Liver (tissue), 9 donors: ENCODE data around the gene KIF26B. TPM values are rescaled to one million over a fixed set of nuclear protein-coding genes. Genes with fewer than 3 reads are reported as not detected.

Experiments
- DNase-seq: peaks from one replicate; pipeline ENCODE4 v3.0.0-alpha.2; 2017; ENCODE audit warnings: low spot score
- H3K27ac ChIP-seq, 2 donors: one replicate each; pipeline ENCODE4 v1.7.0; 2013; ENCODE audit warnings: inconsistent platforms in 2 of 2, low read length in 2 of 2, control low read depth in 1 of 2, low read depth in 1 of 2, mild to moderate bottlenecking in 1 of 2
- H3K27me3 ChIP-seq, 4 donors: one replicate each; pipeline versions ENCODE4 v1.6.1 to v1.7.0; 2013; ENCODE audit warnings: low read length in 3 of 4, inconsistent platforms in 1 of 4, mild to moderate bottlenecking in 1 of 4, moderate library complexity in 1 of 4; ENCODE audit not compliant: control insufficient read depth in 4 of 4, insufficient read depth in 4 of 4
- H3K36me3 ChIP-seq, 4 donors: one replicate each; pipeline versions ENCODE4 v1.6.1 to v1.7.0; 2013; ENCODE audit warnings: low read length in 3 of 4, mild to moderate bottlenecking in 3 of 4, low read depth in 1 of 4, moderate library complexity in 1 of 4; ENCODE audit not compliant: control insufficient read depth in 4 of 4, insufficient read depth in 3 of 4
- H3K4me1 ChIP-seq, 4 donors: one replicate each; pipeline versions ENCODE4 v1.6.1 to v1.7.0; 2013; ENCODE audit warnings: low read length in 3 of 4, mild to moderate bottlenecking in 3 of 4, moderate library complexity in 1 of 4; ENCODE audit not compliant: control insufficient read depth in 4 of 4, insufficient read depth in 4 of 4
- H3K4me3 ChIP-seq, 3 donors: one replicate each; pipeline versions ENCODE4 v1.6.1 to v1.7.0; 2013; ENCODE audit warnings: low read length in 3 of 3, control low read depth in 1 of 3, low read depth in 1 of 3, mild to moderate bottlenecking in 1 of 3
- H3K9ac ChIP-seq, 2 donors: one replicate each; pipeline ENCODE4 v1.7.0; 2013; ENCODE audit warnings: low read length in 2 of 2, mild to moderate bottlenecking in 2 of 2, moderate library complexity in 2 of 2, control low read depth in 1 of 2, low read depth in 1 of 2
- H3K9me3 ChIP-seq, 4 donors: one replicate each; pipeline versions ENCODE4 v1.6.1 to v1.7.0; 2013; ENCODE audit warnings: low read length in 3 of 4; ENCODE audit not compliant: control insufficient read depth in 4 of 4
- EGR1 ChIP-seq, 2 donors: IDR thresholded peaks; 2 replicates each; pipeline ENCODE4 v1.6.1; 2016 to 2018; ENCODE audit warnings: antibody characterized with exemption in 2 of 2, low read depth in 2 of 2
- FOXA1 ChIP-seq: IDR thresholded peaks from 2 replicates; pipeline ENCODE4 v1.6.1; 2016; ENCODE audit warnings: antibody characterized with exemption
- FOXA2 ChIP-seq: IDR thresholded peaks from 2 replicates; pipeline ENCODE4 v1.6.1; 2016; ENCODE audit warnings: antibody characterized with exemption
- GABPA ChIP-seq, 2 donors: IDR thresholded peaks in 1 of 2; conservative IDR thresholded peaks in 1 of 2; 2 replicates each; pipeline ENCODE4 v1.6.1; 2016; ENCODE audit warnings: antibody characterized with exemption in 2 of 2, mild to moderate bottlenecking in 1 of 2, moderate library complexity in 1 of 2
- HNF4A ChIP-seq, 2 donors: conservative IDR thresholded peaks; 2 replicates each; pipeline ENCODE4 v1.6.1; 2016; ENCODE audit warnings: antibody characterized with exemption in 2 of 2, mild to moderate bottlenecking in 2 of 2
- JUND ChIP-seq, 2 donors: IDR thresholded peaks; 2 replicates each; pipeline ENCODE4 v1.6.1; 2016; ENCODE audit warnings: antibody characterized with exemption in 2 of 2
- NR2F2 ChIP-seq: IDR thresholded peaks from 2 replicates; pipeline ENCODE4 v1.6.1; 2016; ENCODE audit warnings: antibody characterized with exemption
- RAD21 ChIP-seq, 2 donors: IDR thresholded peaks; 2 replicates each; pipeline ENCODE4 v1.6.1; 2016; ENCODE audit warnings: antibody characterized with exemption in 2 of 2, mild to moderate bottlenecking in 2 of 2
- REST ChIP-seq: IDR thresholded peaks from 2 replicates; pipeline ENCODE4 v1.6.1; 2016; ENCODE audit warnings: antibody characterized with exemption, mild to moderate bottlenecking
- RXRA ChIP-seq, 2 donors: IDR thresholded peaks; 2 replicates each; pipeline ENCODE4 v1.6.1; 2017 to 2018; ENCODE audit warnings: antibody characterized with exemption in 2 of 2, mild to moderate bottlenecking in 1 of 2
- SP1 ChIP-seq: IDR thresholded peaks from 2 replicates; pipeline ENCODE4 v1.6.1; 2018; ENCODE audit warnings: antibody characterized with exemption, mild to moderate bottlenecking
- TAF1 ChIP-seq: conservative IDR thresholded peaks from 2 replicates; pipeline ENCODE4 v1.6.1; 2016; ENCODE audit warnings: antibody characterized with exemption, mild to moderate bottlenecking
- YY1 ChIP-seq: IDR thresholded peaks from 2 replicates; pipeline ENCODE4 v1.6.1; 2016; ENCODE audit warnings: antibody characterized with exemption, mild to moderate bottlenecking
- WGBS: extraction: QIAGEN DNeasy Blood & Tissue Kit; methylation state at CpG from one replicate; pipeline ENCODE4 v1.1.7; 2013; 5-methylcytosine and 5-hydroxymethylcytosine counted together
- polyA plus RNA-seq, 2 donors: library from polyadenylated mRNA; stranded (reverse) in 1 of 2; unstranded in 1 of 2; fragments of 200-250 nt in 1 of 2; fragments of >200 nt in 1 of 2; fragmentation: Nextera tagmentation in 1 of 2; extraction: Ambion mirVana in 1 of 2; gene quantifications; one replicate each; pipeline versions ENCODE4 v1.2.1 to v1.2.3, GENCODE V29; 2013 to 2015
- total RNA-seq, 2 donors: library from RNA; depleted of rRNA; stranded (reverse); fragments of >200 nt; gene quantifications; one replicate each; pipeline ENCODE4 v1.2.3, GENCODE V29; 2014
- TF ChIP-seq, protein P1 (sequence below): IDR thresholded peaks from 2 replicates; pipeline ENCODE4 v1.6.1; 2016; ENCODE audit warnings: antibody characterized with exemption
- TF ChIP-seq, protein P2 (sequence below): IDR thresholded peaks from 2 replicates; pipeline ENCODE4 v1.6.1; 2016; ENCODE audit warnings: antibody characterized with exemption
- TF ChIP-seq, protein P3 (sequence below): fragments of 150-350 bp; IDR thresholded peaks from 2 replicates; pipeline ENCODE4 v1.5.1; 2017; ENCODE audit warnings: improper control_type of control experiment, low read depth, low read length; ENCODE audit not compliant: missing input control
- TF ChIP-seq, protein P4 (sequence below): IDR thresholded peaks from 2 replicates; pipeline ENCODE4 v1.6.1; 2016; ENCODE audit warnings: antibody characterized with exemption
- donor health status: healthy.
- donor health status: healthy.
- donor health status: healthy.
- donor health status: healthy.
- donor health status: healthy.

Gene KIF26B
- total and polyA plus RNA-seq, 4 donors: 0.10 to 1.7 (median 0.34) TPM

GRCh38 chr1:245240648-245241165, 85.9 kb downstream of the KIF26B start:
- H3K9ac ChIP-seq: no peak overlapping the region
- no peaks in the 10 kb centered on the region for H3K9me3 ChIP-seq
- H3K4me3 ChIP-seq: no peak overlapping the region
- H3K27ac ChIP-seq: no peak overlapping the region
- DNase-seq: no peak
- H3K4me1 ChIP-seq: no peaks in the 10 kb centered on the region
- no peaks in the 10 kb centered on the region for H3K27me3 ChIP-seq
- WGBS: 81% methylated on average over 6 of the region's 6 CpGs
- TF ChIP-seq FOXA1 (no peak), JUND (IDR thresholded peaks at IDR 0.05) (no peak), REST (no peak), SP1 (no peak), TAF1 (no peak), HNF4A (conservative IDR thresholded peaks at IDR 0.05) (no peak), RXRA (IDR thresholded peaks at IDR 0.05) (no peak), NR2F2 (no peak), YY1 (no peak), FOXA2 (no peak), RAD21 (IDR thresholded peaks at IDR 0.05) (no peak)
- TF ChIP-seq, protein P1, sequence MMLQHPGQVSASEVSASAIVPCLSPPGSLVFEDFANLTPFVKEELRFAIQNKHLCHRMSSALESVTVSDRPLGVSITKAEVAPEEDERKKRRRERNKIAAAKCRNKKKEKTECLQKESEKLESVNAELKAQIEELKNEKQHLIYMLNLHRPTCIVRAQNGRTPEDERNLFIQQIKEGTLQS: no peak
- TF ChIP-seq, protein P2, sequence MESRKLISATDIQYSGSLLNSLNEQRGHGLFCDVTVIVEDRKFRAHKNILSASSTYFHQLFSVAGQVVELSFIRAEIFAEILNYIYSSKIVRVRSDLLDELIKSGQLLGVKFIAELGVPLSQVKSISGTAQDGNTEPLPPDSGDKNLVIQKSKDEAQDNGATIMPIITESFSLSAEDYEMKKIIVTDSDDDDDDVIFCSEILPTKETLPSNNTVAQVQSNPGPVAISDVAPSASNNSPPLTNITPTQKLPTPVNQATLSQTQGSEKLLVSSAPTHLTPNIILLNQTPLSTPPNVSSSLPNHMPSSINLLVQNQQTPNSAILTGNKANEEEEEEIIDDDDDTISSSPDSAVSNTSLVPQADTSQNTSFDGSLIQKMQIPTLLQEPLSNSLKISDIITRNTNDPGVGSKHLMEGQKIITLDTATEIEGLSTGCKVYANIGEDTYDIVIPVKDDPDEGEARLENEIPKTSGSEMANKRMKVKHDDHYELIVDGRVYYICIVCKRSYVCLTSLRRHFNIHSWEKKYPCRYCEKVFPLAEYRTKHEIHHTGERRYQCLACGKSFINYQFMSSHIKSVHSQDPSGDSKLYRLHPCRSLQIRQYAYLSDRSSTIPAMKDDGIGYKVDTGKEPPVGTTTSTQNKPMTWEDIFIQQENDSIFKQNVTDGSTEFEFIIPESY: no peak
- TF ChIP-seq, protein P3, sequence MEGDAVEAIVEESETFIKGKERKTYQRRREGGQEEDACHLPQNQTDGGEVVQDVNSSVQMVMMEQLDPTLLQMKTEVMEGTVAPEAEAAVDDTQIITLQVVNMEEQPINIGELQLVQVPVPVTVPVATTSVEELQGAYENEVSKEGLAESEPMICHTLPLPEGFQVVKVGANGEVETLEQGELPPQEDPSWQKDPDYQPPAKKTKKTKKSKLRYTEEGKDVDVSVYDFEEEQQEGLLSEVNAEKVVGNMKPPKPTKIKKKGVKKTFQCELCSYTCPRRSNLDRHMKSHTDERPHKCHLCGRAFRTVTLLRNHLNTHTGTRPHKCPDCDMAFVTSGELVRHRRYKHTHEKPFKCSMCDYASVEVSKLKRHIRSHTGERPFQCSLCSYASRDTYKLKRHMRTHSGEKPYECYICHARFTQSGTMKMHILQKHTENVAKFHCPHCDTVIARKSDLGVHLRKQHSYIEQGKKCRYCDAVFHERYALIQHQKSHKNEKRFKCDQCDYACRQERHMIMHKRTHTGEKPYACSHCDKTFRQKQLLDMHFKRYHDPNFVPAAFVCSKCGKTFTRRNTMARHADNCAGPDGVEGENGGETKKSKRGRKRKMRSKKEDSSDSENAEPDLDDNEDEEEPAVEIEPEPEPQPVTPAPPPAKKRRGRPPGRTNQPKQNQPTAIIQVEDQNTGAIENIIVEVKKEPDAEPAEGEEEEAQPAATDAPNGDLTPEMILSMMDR: no peak
- TF ChIP-seq, protein P4, sequence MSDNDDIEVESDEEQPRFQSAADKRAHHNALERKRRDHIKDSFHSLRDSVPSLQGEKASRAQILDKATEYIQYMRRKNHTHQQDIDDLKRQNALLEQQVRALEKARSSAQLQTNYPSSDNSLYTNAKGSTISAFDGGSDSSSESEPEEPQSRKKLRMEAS: no peak
- no peaks in the 10 kb centered on the region for H3K36me3 ChIP-seq

DNA sequence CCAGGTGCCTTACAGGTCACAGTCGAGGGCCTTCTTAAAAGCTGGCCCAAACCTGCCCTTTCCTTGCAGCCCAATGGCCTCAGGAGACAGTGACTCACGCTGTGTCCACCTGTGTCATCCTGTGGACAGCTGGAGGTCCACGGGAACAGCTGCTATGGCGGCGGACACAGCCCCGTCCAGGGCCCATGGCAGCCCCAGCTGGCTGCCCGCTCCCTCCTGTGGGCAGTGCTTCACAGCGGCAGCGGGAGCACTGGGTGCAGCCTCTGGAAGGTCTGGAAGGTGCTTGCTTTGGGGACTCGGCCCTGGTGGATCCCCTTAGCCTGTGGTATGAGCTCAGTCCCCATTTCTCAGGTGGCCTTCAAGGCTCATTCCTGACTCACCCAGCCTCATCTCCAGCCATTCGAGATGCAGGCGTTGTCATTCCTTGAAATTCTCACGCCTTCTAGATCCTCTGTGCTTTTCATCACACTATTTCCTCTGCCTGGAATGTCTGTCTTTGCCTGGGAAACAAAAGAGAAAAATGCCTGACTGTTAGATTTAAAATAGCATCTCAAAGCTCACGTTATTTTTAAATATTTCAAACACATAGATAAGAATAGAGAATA, 86.8 kb downstream of the KIF26B start:
- 92% methylated on average over 14 of the region's 14 CpGs for WGBS
- H3K9me3 ChIP-seq: no peaks in the 10 kb centered on the region
- DNase-seq: no peak
- H3K27ac ChIP-seq: no peak overlapping the region
- H3K4me3 ChIP-seq: no peak overlapping the region
- H3K9ac ChIP-seq: no peak overlapping the region
- H3K36me3 ChIP-seq: no peaks in the 10 kb centered on the region
- no peaks in the 10 kb centered on the region for H3K27me3 ChIP-seq
- H3K4me1 ChIP-seq: no peaks in the 10 kb centered on the region
- TF ChIP-seq, protein P4: no peak
- TF ChIP-seq, protein P3: no peak
- no peak for TF ChIP-seq FOXA1
- TF ChIP-seq EGR1 (IDR thresholded peaks at IDR 0.05; ENCODE audit: low read depth in 2 of 2): no peak
- TF ChIP-seq REST: no peak
- TF ChIP-seq RXRA (IDR thresholded peaks at IDR 0.05): no peak
- no peak for TF ChIP-seq JUND (IDR thresholded peaks at IDR 0.05)
- no peak for TF ChIP-seq GABPA (IDR thresholded peaks at IDR 0.05 in 1 of 2, conservative IDR thresholded peaks at IDR 0.05 in 1 of 2)
